ENCODE data around the gene ANAPC13.

DNA sequence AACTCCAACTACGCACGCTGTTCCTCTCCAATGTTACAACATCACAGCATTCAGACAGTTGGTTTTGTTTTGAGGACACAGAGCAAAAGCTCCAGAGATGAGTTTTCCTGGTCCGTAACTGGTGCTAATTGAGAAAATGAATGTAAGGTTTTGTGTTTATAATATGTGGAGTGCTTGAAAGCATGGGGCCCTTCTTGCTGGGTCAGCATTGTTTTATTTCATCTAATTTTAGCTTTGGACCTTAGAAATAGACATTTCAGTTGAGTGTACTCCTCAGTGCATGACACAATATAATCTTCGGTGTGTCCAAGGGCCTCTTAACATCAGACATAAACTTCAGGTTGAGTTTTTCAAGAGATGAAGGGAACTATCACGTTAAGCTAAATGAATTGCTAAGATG, 37.1 kb downstream of the ANAPC13 start:
- TF ChIP-seq FOXA1 (IDR thresholded peaks at IDR 0.05) (no peak), SP1 (IDR thresholded peaks at IDR 0.05) (no peak), L3MBTL2 (conservative IDR thresholded peaks at IDR 0.05) (no peak), FOXK2 (IDR thresholded peaks at IDR 0.05) (no peak), FOXM1 (IDR thresholded peaks at IDR 0.05; ENCODE audit: borderline replicate concordance) (no peak), BHLHE40 (IDR thresholded peaks at IDR 0.05; ENCODE audit: borderline replicate concordance) (no peak), ELF4 (IDR thresholded peaks at IDR 0.05) (no peak), ARNT (IDR thresholded peaks at IDR 0.05) (no peak), TARDBP (IDR thresholded peaks at IDR 0.05) (no peak), HDGF (IDR thresholded peaks at IDR 0.05; ENCODE audit: borderline replicate concordance) (no peak)
